UCSD-AML1 (cell line): ENCODE measurements around the gene GNLY.

Experiments
- DNase-seq: peaks from one replicate; lab custom pipeline; 2025; ENCODE audit not compliant: unreplicated experiment; lab: John Stamatoyannopoulos, UW

The GNLY gene

DNA sequence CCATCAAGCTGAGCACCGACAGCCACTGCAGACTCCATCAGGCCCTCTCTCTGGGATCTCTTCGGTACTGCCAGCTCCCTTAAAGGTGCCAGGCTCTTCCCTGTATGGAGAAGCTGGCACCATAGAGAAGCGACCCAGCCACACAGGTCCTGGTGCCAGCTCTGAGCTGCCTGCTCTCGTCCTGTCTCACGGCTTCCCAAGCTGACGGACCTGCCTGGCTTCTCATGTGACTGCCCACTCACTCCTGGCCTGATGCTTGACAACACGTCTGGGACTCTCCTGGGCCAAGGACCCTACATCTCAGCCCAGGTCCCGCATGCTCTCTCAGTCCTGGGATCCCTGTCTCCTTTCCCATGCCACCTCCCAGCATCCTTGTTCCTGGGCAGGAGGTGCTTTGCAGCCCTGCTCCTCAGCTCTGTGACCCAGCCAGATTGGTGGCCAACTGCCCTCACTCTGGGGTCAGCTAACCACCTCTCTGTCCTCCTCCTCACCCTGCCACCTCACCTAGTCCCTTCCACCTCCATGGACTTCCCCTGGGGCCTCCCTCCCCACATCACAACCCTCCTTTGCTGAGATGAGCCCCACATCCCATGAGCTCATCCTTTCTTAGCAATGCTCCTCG lies 47.2 kb downstream of the GNLY start:
- DNase-seq = no peak

DNA sequence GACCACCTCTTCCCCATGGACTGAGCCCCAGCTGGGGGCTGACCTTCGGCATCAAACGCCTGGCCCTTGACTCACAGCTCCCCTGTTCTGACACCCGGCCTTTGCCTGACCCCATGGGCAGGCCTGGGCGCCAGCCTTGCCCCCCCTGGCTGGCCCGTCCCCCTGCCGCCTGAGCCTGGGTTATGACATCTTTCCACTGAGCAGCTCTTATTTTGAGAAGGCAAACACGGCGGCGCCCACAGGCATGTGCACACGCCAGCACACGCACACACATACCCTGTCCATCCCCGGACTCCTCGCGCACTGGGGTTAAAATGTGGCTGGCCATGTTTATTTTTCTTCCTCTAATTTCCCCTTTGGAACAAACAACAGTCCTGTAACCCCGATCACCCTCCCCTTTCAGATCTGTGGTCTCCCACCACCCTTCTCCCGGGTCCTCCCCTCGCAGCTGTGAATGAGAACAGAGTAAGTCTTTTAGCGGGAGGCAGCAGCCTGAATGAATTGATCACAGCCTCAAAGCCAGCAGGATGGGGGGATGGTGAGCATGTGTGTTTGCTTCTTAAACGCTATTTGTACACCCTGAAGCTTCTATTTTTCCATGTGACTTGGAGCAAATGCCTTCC lies 47.8 kb downstream of the GNLY start:
- no peak for DNase-seq

DNA sequence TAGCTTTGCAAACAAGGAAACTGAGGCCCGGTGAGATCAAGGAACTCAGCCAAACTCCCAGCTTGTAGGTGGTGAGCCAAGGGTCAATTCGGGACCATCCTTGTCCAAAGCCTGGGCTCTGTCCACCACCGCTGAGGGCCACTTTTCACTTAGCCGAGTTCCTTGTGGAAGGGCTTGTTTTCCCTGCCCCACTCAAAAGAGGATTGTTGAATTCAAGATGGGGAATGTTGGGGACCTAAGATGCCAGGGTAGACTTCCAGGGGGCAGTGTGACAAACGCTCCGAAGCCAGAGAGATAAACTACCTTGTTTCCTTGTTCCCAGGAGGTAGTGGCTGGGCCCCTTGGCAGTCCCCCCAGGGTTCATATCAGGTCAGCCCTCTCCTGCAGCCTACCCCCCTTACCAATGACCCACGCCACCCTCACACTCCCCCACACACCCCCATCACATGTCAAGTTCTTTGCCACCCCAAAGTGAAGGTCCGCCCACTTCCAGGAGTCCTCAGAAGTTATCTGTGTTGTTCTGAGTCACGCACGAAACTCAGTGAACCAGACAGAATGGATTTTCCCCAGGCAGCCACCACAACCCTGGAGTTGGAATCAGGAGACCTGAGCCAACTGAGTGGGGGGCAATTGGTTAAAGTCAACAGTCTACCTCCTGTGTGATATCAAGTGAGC lies 49.3 kb downstream of the GNLY start:
- no peak for DNase-seq

DNA sequence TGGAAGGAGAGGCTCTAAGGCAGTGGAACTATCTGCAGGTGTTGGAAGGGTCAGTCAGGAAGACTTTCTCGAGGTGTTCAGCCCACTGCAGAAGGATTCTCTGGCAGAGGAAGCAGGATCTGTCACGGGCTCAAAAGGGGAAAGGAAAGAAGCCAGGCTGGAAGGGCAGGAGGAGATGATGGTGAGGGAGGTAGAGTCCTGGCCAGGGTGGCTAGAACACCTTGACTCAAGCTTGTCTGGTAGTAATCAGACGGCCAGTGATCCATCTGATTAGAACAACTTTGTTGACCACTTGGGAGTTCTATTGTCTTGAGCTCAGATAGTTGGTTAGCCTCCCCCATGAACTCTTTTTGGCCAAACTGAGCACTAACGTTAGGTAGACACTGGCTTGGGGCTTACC lies 49.9 kb downstream of the GNLY start:
- DNase-seq = no peak

DNA sequence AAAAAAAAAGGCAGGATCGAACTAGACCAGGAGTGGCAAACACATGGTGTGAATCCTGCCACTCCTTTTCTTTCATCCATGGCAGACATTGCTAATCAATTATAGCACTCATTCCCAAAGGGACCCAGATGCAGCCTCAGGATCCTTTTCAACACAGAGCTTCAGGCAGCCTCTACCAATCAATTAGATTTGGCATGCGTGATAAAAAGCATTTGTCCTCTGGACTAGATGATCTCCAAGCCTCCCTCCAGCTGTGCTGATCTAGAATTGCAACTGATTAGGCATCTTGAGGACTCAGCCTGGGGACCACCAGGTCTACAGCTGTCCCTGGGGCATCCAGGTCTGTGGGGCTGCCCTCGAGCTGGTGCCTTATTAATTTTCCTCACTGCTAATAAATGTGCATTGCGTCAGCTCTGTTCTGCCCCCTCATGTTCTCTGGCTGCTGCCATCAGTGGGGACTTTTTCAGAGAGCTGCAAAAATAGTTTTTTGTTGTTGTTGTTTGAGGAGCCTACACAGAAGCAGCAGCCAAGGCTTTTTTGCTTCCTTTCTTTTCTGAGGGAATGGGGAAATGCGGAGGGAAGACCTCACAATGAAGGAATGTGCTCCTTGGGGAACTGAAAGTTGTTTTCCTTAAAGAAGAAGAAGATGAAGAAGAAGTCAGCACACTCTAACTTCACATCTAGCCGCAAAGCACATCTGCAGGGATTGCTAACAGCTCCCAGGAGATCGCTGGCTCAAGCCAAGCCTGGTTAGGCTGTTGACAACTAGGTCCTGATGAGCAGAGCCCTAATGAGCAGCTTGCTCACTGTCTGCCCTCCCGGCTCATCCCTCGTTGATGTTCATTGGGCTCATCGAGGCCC lies 50.8 kb downstream of the GNLY start:
- DNase-seq = no peak

DNA sequence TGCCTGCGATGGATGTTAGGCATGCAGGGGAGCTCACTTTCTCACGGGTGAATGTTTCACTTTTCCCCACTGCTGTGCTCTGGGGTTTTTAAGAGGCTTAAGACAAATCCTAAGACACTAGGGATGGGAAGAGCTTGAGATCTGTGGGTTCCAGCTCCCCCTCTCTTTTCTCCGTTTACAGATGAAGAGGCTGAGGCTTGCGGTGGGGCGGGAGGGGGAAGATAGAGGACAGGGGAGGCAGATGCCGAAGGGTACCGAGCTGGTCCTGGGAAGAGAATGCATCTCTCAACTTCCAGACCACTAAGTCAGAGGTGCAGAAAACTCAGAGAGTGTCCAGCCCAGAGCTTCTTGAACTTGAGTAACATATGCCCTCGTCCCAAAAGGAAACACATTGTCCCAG lies 51.5 kb downstream of the GNLY start:
- DNase-seq = no peak

DNA sequence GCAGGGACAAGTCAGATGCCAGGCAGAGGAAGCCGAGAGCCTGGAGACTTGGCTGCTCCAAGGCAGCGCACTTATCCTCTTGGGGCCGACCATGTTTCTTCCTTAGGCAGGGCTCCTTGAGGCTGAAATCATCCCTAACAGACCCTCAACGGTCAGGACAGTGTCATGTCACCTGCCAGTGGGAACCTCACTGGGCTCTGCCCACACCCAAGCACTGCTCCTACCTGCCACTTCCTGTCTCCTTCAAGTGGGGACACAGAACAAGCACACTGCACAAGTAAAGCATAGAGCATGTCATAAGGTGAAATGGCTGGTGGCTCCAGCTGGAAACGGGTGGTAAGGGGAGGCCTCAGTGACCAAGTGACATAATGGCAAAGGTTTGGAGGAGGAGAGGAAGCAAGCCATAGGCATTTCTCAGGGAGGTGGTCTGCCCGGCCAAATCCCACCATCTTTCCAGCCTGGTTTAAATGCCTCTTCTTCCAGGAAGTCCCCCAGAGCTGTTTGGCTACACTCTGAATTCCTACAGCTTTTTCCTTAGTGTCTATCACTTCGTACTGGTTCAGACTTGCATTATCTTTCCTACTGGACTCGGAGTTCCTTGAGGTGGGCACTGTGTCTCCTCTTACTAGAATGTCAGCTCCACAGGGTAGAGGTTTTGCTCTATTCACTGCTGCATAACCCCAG lies 52.3 kb downstream of the GNLY start:
- no peak for DNase-seq

DNA sequence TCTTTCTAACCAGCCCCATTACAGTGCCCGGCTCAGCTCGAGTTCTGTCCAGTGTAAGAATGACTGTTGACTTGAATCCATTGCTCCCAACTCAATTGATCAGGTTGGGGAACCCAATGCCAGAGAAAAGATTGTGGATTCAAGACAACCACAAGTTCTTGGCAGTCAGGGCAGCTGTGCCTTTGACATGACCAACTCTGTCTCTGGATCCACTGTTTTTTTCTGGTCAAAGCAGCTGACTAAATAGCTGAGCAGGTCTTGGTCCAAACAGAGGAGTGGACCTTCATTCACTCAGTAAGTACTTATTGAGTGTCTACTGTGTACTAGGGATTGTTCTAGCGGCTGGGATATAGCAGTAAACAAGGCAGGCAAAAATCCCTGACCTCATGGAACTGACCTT lies 53.3 kb downstream of the GNLY start:
- no peak for DNase-seq

DNA sequence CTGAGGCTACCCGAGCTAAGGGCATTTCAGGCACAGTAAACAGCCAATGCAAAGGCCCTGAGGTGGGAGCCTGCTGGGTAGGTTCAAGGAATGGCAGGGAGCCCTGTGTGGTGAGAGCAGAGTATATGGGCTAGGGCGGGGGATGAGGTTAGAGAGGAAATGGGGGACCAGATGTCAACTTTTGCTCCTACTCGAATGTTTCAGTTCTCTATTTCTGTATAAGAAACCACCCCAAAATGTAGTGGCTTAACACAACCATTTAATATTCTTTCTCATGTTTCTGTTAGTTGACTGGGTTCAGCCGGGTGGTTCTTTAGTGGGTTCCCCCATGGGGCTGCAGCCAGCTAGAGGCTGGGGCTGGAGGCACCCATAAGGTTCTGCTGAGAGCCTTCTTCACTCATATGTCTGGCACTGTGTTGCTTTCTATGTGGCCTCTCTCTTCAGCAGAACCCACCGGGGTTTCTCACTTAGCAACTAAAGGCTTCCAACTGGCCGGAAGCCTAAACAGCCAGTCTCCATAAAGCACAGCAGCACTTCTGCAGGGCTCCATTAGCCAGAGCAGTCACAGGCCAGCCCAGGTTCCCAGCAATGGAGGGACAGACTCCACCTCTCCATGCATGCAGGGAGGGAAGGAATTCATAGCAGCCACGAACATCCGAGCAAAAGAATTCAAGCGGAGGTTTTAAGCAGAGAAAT lies 54.0 kb downstream of the GNLY start:
- DNase-seq = no peak
